Calu3 (cell line): Measurements from ENCODE around the gene ARFIP1. TPM values are rescaled to one million over a fixed set of nuclear protein-coding genes. Genes with fewer than 3 reads are reported as not detected.

Experiments used
- BruUV-seq: library from RNA; stranded (reverse); fragments of 400-500 nt; replicated peaks from 2 replicates; lab custom pipeline; 2021; lab: Mats Ljungman, UMichigan
- CTCF ChIA-PET: fragments of 300-600 bp; sonication (Branson Sonifier 250); formaldehyde crosslinking; loops from one replicate; lab custom pipeline; 2022; ENCODE audit warnings: antibody characterized with exemption; lab: Charles Lee
- DNase-seq: peaks from one replicate; pipeline ENCODE4 v3.0.0; 2022
- H3K27ac Mint-ChIP-seq: one replicate; pipeline ENCODE4 v1.8.0; 2022; ENCODE audit warnings: mixed read lengths; ENCODE audit not compliant: unreplicated experiment
- H3K27me3 Mint-ChIP-seq: one replicate; pipeline ENCODE4 v1.8.0; 2022; ENCODE audit warnings: mixed read lengths; ENCODE audit not compliant: unreplicated experiment
- H3K36me3 Mint-ChIP-seq: one replicate; pipeline ENCODE4 v1.8.0; 2022; ENCODE audit warnings: mild to moderate bottlenecking, moderate library complexity, mixed read lengths; ENCODE audit not compliant: insufficient read depth, unreplicated experiment
- H3K4me1 Mint-ChIP-seq: one replicate; pipeline ENCODE4 v1.8.0; 2022; ENCODE audit warnings: mild to moderate bottlenecking, low read depth, mixed read lengths; ENCODE audit not compliant: unreplicated experiment
- H3K4me3 Mint-ChIP-seq: one replicate; pipeline ENCODE4 v1.8.0; 2022; ENCODE audit warnings: mild to moderate bottlenecking, low read depth, moderate library complexity, mixed read lengths; ENCODE audit not compliant: unreplicated experiment
- H3K9me3 Mint-ChIP-seq: one replicate; pipeline ENCODE4 v1.8.0; 2022; ENCODE audit warnings: low read depth, mixed read lengths; ENCODE audit not compliant: unreplicated experiment
- CTCF ChIP-seq: fragments of 200-600 bp; IDR thresholded peaks from one replicate; pipeline ENCODE4 v1.8.0; 2022; ENCODE audit warnings: antibody characterized with exemption; ENCODE audit not compliant: unreplicated experiment
- intact Hi-C: fragments of 100-400 bp; cut with micrococcal nuclease; formaldehyde crosslinking; loops from one replicate; pipeline ENCODE4 v1.10.0; 2022; ENCODE audit not compliant: unreplicated experiment
- total RNA-seq: library from RNA; stranded (reverse); gene quantifications from 2 replicates; pipeline ENCODE4 v1.2.3, GENCODE V29; 2022

The ARFIP1 gene
- total RNA-seq, 1 experiment from 2014 or later, result 35.5 TPM

- no peak for DNase-seq
- intact Hi-C loops, result no loop called here
- Mint-ChIP-seq H3K4me1 (no peaks in the 10 kb centered on the region), H3K27ac (no peak overlapping the region), H3K27me3 (no peaks in the 10 kb centered on the region), H3K9me3 (peaks cover 13% of the 10 kb centered on the region), H3K4me3 (no peak overlapping the region), H3K36me3 (peaks cover 7% of the 10 kb centered on the region)
- CTCF ChIA-PET, result no interaction called here
- no peak for TF ChIP-seq CTCF
- BruUV-seq, result no TSS peak
Observed at GRCh38 chr4:152819026-152819645, 39.4 kb downstream of the ARFIP1 start.

- no peak overlapping the region for H3K4me3 Mint-ChIP-seq
- BruUV-seq, result no TSS peak
- H3K9me3 Mint-ChIP-seq, result peaks cover 13% of the 10 kb centered on the region
- no peak for DNase-seq
- no peak overlapping the region for H3K27ac Mint-ChIP-seq
- no peak for TF ChIP-seq CTCF
- CTCF ChIA-PET, result no interaction called here
- no peaks in the 10 kb centered on the region for H3K4me1 Mint-ChIP-seq
- H3K27me3 Mint-ChIP-seq, result no peaks in the 10 kb centered on the region
- intact Hi-C loops, result no loop called here
- peaks cover 7% of the 10 kb centered on the region for H3K36me3 Mint-ChIP-seq
Observed at GRCh38 chr4:152820073-152820472, 40.3 kb downstream of the ARFIP1 start.

DNA sequence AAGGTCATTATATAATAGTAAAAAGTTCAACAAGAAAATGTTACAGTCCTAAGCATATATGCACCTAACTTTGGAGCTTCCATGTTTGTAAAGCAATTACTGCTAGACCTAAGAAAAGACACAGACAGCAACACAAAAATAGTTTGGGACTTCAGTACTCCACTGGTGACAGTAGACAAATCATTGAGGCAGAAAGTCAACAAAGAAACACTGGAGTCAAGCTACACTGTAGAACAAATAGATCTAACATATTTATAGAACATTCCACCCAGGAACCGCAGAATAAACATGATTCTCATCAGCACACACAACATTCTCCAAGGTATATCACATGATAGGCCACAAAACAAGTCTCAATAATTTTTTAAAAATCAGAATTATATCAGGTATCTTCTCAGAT lies 42.6 kb downstream of the ARFIP1 start:
- DNase-seq, result no peak
- Mint-ChIP-seq H3K9me3 (peaks cover 6% of the 10 kb centered on the region), H3K4me1 (no peaks in the 10 kb centered on the region), H3K4me3 (no peak overlapping the region), H3K36me3 (peaks cover 7% of the 10 kb centered on the region), H3K27ac (no peak overlapping the region), H3K27me3 (no peaks in the 10 kb centered on the region)
- intact Hi-C loops, result no loop called here
- CTCF ChIA-PET, result interaction anchor here (0.5 kb wide), 1 partner anchor 460 kb away, joined by 3 read pairs; no protein-coding TSS in a partner anchor
- no TSS peak for BruUV-seq
- TF ChIP-seq CTCF, result no peak

GRCh38 chr4:152824561-152824960 lies 44.8 kb downstream of the ARFIP1 start:
- no TSS peak for BruUV-seq
- Mint-ChIP-seq H3K4me1 (no peaks in the 10 kb centered on the region), H3K36me3 (no peaks in the 10 kb centered on the region), H3K4me3 (no peak overlapping the region), H3K27me3 (no peaks in the 10 kb centered on the region), H3K9me3 (peaks cover 6% of the 10 kb centered on the region), H3K27ac (no peak overlapping the region)
- CTCF ChIA-PET, result no interaction called here
- intact Hi-C loops, result no loop called here
- DNase-seq, result no peak
- TF ChIP-seq CTCF, result no peak
